ENCODE data around the gene DIS3L.
A peak's percentile ranks its signal among the peaks of the same experiment; 100 is the strongest.

DIS3L gene

GRCh38 chr15:66294157-66294931, 976 bp downstream of the DIS3L start:
- Histone ChIP-seq H2BK120ac (ENCODE audit: low read depth, low read length) (no peak overlapping the region), H2AK5ac (ENCODE audit: low read depth, low read length) (no peak overlapping the region), H4K91ac (ENCODE audit: low read depth, low read length, poor library complexity) (no peak overlapping the region), H2BK5ac (ENCODE audit: low read length) (peak overlapping the region; percentile 32), H3K9me3 (replicated peaks in 1 of 2; ENCODE audit: control insufficient read depth in 2 of 2, insufficient read depth in 1 of 2, low read depth in 1 of 2, low read length in 2 of 2) (no peaks in the 10 kb centered on the region), H2BK15ac (ENCODE audit: low read length) (no peak overlapping the region), H3K9ac (ENCODE audit: low read depth, low read length, poor library complexity) (peak overlapping the region; percentile 68), H3K14ac (ENCODE audit: low read length) (no peak overlapping the region), H3K18ac (ENCODE audit: low read length) (peak overlapping the region; percentile 90), H3K27me3 (ENCODE audit: control insufficient read depth in 3 of 3, insufficient read depth in 3 of 3, low read depth in 1 of 3, low read length in 3 of 3) (no peaks in the 10 kb centered on the region), H4K8ac (ENCODE audit: low read depth, low read length) (no peak overlapping the region), H3K4ac (ENCODE audit: low read length) (no peak overlapping the region), H3K4me1 (ENCODE audit: control insufficient read depth in 2 of 2, insufficient read depth in 1 of 2, low read depth in 1 of 2, low read length in 2 of 2) (peaks cover 4 to 12% of the 10 kb centered on the region in 2 donors), H3K27ac (replicated peaks; ENCODE audit: low read length) (no peak overlapping the region), H3K23ac (ENCODE audit: low read depth, low read length, poor library complexity) (no peak overlapping the region), H3K4me2 (ENCODE audit: insufficient read depth, low read length, poor library complexity, severe bottlenecking) (peak overlapping the region; percentile 74), H2AFZ (ENCODE audit: low read length) (peak overlapping the region; percentile 97), H3K36me3 (replicated peaks in 1 of 2; ENCODE audit: control insufficient read depth in 2 of 2, insufficient read depth in 2 of 2, low read length in 2 of 2) (peaks cover 0 to 40% of the 10 kb centered on the region in 2 donors), H2BK12ac (ENCODE audit: low read length) (no peak overlapping the region), H3K79me1 (ENCODE audit: low read depth, low read length) (no peaks in the 10 kb centered on the region), H3K4me3 (ENCODE audit: low read length in 2 of 2) (peak overlapping the region; percentile 54 to 88)
- WGBS, 2 donors (ENCODE audit: extremely low coverage in 2 of 2, insufficient read length in 2 of 2, insufficient replicate concordance in 1 of 2), result no CpG with 5 or more reads among the region's 16 CpGs
- DNase-seq (ENCODE audit: low spot score), result peak; percentile 37

GRCh38 chr15:66294932-66295235, 1.5 kb downstream of the DIS3L start:
- H2BK15ac ChIP-seq (ENCODE audit: low read length), result no peak overlapping the region
- no peaks in the 10 kb centered on the region for H3K9me3 ChIP-seq (replicated peaks in 1 of 2; ENCODE audit: control insufficient read depth in 2 of 2, insufficient read depth in 1 of 2, low read depth in 1 of 2, low read length in 2 of 2)
- H3K9ac ChIP-seq (ENCODE audit: low read depth, low read length, poor library complexity), result no peak overlapping the region
- H3K4me1 ChIP-seq (ENCODE audit: control insufficient read depth in 2 of 2, insufficient read depth in 1 of 2, low read depth in 1 of 2, low read length in 2 of 2), result peaks cover 4 to 12% of the 10 kb centered on the region in 2 donors
- H3K18ac ChIP-seq (ENCODE audit: low read length), result no peak overlapping the region
- no peaks in the 10 kb centered on the region for H3K27me3 ChIP-seq (ENCODE audit: control insufficient read depth in 3 of 3, insufficient read depth in 3 of 3, low read depth in 1 of 3, low read length in 3 of 3)
- H4K8ac ChIP-seq (ENCODE audit: low read depth, low read length), result no peak overlapping the region
- no peak overlapping the region for H2AFZ ChIP-seq (ENCODE audit: low read length)
- no peak overlapping the region for H4K91ac ChIP-seq (ENCODE audit: low read depth, low read length, poor library complexity)
- H3K4me2 ChIP-seq (ENCODE audit: insufficient read depth, low read length, poor library complexity, severe bottlenecking), result no peak overlapping the region
- no peak overlapping the region for H2AK5ac ChIP-seq (ENCODE audit: low read depth, low read length)
- peak overlapping the region in 1 of 2 donors; percentile 54 for H3K4me3 ChIP-seq (ENCODE audit: low read length in 2 of 2)
- no peak overlapping the region for H2BK12ac ChIP-seq (ENCODE audit: low read length)
- H2BK120ac ChIP-seq (ENCODE audit: low read depth, low read length), result no peak overlapping the region
- H3K14ac ChIP-seq (ENCODE audit: low read length), result no peak overlapping the region
- no peak overlapping the region for H3K23ac ChIP-seq (ENCODE audit: low read depth, low read length, poor library complexity)
- H3K27ac ChIP-seq (replicated peaks; ENCODE audit: low read length), result no peak overlapping the region
- no peak overlapping the region for H3K4ac ChIP-seq (ENCODE audit: low read length)
- peaks cover 0 to 45% of the 10 kb centered on the region in 2 donors for H3K36me3 ChIP-seq (replicated peaks in 1 of 2; ENCODE audit: control insufficient read depth in 2 of 2, insufficient read depth in 2 of 2, low read length in 2 of 2)
- no CpG with 5 or more reads among the region's 3 CpGs for WGBS, 2 donors (ENCODE audit: extremely low coverage in 2 of 2, insufficient read length in 2 of 2, insufficient replicate concordance in 1 of 2)
- H3K79me1 ChIP-seq (ENCODE audit: low read depth, low read length), result no peaks in the 10 kb centered on the region
- H2BK5ac ChIP-seq (ENCODE audit: low read length), result no peak overlapping the region
- no peak for DNase-seq (ENCODE audit: low spot score)

GRCh38 chr15:66296186-66296585, 2.8 kb downstream of the DIS3L start:
- H2BK120ac ChIP-seq (ENCODE audit: low read depth, low read length), result no peak overlapping the region
- no peak overlapping the region for H2AFZ ChIP-seq (ENCODE audit: low read length)
- H3K27me3 ChIP-seq (ENCODE audit: control insufficient read depth in 3 of 3, insufficient read depth in 3 of 3, low read depth in 1 of 3, low read length in 3 of 3), result no peaks in the 10 kb centered on the region
- H4K8ac ChIP-seq (ENCODE audit: low read depth, low read length), result no peak overlapping the region
- H3K9ac ChIP-seq (ENCODE audit: low read depth, low read length, poor library complexity), result no peak overlapping the region
- H2AK5ac ChIP-seq (ENCODE audit: low read depth, low read length), result no peak overlapping the region
- H3K23ac ChIP-seq (ENCODE audit: low read depth, low read length, poor library complexity), result no peak overlapping the region
- no peak for DNase-seq (ENCODE audit: low spot score)
- no peaks in the 10 kb centered on the region for H3K79me1 ChIP-seq (ENCODE audit: low read depth, low read length)
- H3K27ac ChIP-seq (replicated peaks; ENCODE audit: low read length), result no peak overlapping the region
- H3K36me3 ChIP-seq (replicated peaks in 1 of 2; ENCODE audit: control insufficient read depth in 2 of 2, insufficient read depth in 2 of 2, low read length in 2 of 2), result peaks cover 0 to 56% of the 10 kb centered on the region in 2 donors
- peaks cover 4 to 12% of the 10 kb centered on the region in 2 donors for H3K4me1 ChIP-seq (ENCODE audit: control insufficient read depth in 2 of 2, insufficient read depth in 1 of 2, low read depth in 1 of 2, low read length in 2 of 2)
- no peak overlapping the region for H3K4me2 ChIP-seq (ENCODE audit: insufficient read depth, low read length, poor library complexity, severe bottlenecking)
- no peaks in the 10 kb centered on the region for H3K9me3 ChIP-seq (replicated peaks in 1 of 2; ENCODE audit: control insufficient read depth in 2 of 2, insufficient read depth in 1 of 2, low read depth in 1 of 2, low read length in 2 of 2)
- H2BK15ac ChIP-seq (ENCODE audit: low read length), result no peak overlapping the region
- no peak overlapping the region for H2BK5ac ChIP-seq (ENCODE audit: low read length)
- no peak overlapping the region for H3K4me3 ChIP-seq (ENCODE audit: low read length in 2 of 2)
- no peak overlapping the region for H3K4ac ChIP-seq (ENCODE audit: low read length)
- H4K91ac ChIP-seq (ENCODE audit: low read depth, low read length, poor library complexity), result no peak overlapping the region
- no peak overlapping the region for H3K18ac ChIP-seq (ENCODE audit: low read length)
- WGBS, 2 donors (ENCODE audit: extremely low coverage in 2 of 2, insufficient read length in 2 of 2, insufficient replicate concordance in 1 of 2), result no CpG with 5 or more reads among the region's 5 CpGs
- H2BK12ac ChIP-seq (ENCODE audit: low read length), result no peak overlapping the region
- no peak overlapping the region for H3K14ac ChIP-seq (ENCODE audit: low read length)

DNA sequence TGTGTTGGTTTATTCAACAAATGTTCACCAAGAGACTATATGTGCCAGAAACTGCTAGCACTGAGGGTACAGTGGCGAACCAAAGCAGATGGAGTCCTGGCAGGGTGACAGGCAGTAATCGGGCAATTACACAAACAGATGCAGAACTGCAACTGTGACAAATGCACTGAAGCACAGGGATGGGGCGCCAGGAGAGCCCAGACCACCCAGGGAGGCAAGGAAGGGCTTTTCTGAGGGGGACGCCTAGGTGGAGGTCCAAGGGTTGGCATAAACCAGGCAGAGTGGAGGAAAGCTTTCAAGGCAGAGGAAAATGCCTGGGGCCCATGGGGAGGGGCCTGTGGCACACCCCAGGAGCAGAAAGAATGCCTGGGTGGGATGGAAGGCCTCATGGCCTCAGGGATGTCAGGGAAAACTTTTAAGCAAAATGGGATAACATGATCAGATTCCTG, 5.5 kb downstream of the DIS3L start:
- no CpG with 5 or more reads among the region's 4 CpGs for WGBS, 2 donors (ENCODE audit: extremely low coverage in 2 of 2, insufficient read length in 2 of 2, insufficient replicate concordance in 1 of 2)
- H2BK15ac ChIP-seq (ENCODE audit: low read length), result no peak overlapping the region
- H2AK5ac ChIP-seq (ENCODE audit: low read depth, low read length), result no peak overlapping the region
- no peak overlapping the region for H3K18ac ChIP-seq (ENCODE audit: low read length)
- H2BK5ac ChIP-seq (ENCODE audit: low read length), result no peak overlapping the region
- H3K79me1 ChIP-seq (ENCODE audit: low read depth, low read length), result no peaks in the 10 kb centered on the region
- no peak overlapping the region for H3K9ac ChIP-seq (ENCODE audit: low read depth, low read length, poor library complexity)
- no peak for DNase-seq (ENCODE audit: low spot score)
- no peak overlapping the region for H3K4me3 ChIP-seq (ENCODE audit: low read length in 2 of 2)
- no peak overlapping the region for H3K4ac ChIP-seq (ENCODE audit: low read length)
- no peak overlapping the region for H4K8ac ChIP-seq (ENCODE audit: low read depth, low read length)
- H2BK12ac ChIP-seq (ENCODE audit: low read length), result no peak overlapping the region
- no peaks in the 10 kb centered on the region for H3K9me3 ChIP-seq (replicated peaks in 1 of 2; ENCODE audit: control insufficient read depth in 2 of 2, insufficient read depth in 1 of 2, low read depth in 1 of 2, low read length in 2 of 2)
- no peak overlapping the region for H3K4me2 ChIP-seq (ENCODE audit: insufficient read depth, low read length, poor library complexity, severe bottlenecking)
- H2BK120ac ChIP-seq (ENCODE audit: low read depth, low read length), result no peak overlapping the region
- H2AFZ ChIP-seq (ENCODE audit: low read length), result no peak overlapping the region
- H3K14ac ChIP-seq (ENCODE audit: low read length), result no peak overlapping the region
- H3K36me3 ChIP-seq (replicated peaks in 1 of 2; ENCODE audit: control insufficient read depth in 2 of 2, insufficient read depth in 2 of 2, low read length in 2 of 2), result peaks cover 0 to 74% of the 10 kb centered on the region in 2 donors
- H3K27ac ChIP-seq (replicated peaks; ENCODE audit: low read length), result no peak overlapping the region
- H3K4me1 ChIP-seq (ENCODE audit: control insufficient read depth in 2 of 2, insufficient read depth in 1 of 2, low read depth in 1 of 2, low read length in 2 of 2), result peaks cover 2 to 11% of the 10 kb centered on the region in 2 donors
- no peak overlapping the region for H3K23ac ChIP-seq (ENCODE audit: low read depth, low read length, poor library complexity)
- no peaks in the 10 kb centered on the region for H3K27me3 ChIP-seq (ENCODE audit: control insufficient read depth in 3 of 3, insufficient read depth in 3 of 3, low read depth in 1 of 3, low read length in 3 of 3)
- no peak overlapping the region for H4K91ac ChIP-seq (ENCODE audit: low read depth, low read length, poor library complexity)

Measured in neuronal stem cell (in vitro differentiated cells).